SK-N-SH (cell line): ENCODE data around the gene NTRK2. TPM values are rescaled to one million over a fixed set of nuclear protein-coding genes. Genes with fewer than 3 reads are reported as not detected.

ENCODE experiments used
- CTCF ChIA-PET: fragments of 300-600, 350-600 bp; formaldehyde crosslinking; extraction: SDS; loops from one replicate; lab custom pipeline; 2021; lab: Yijun Ruan, JAX
- POLR2A ChIA-PET: fragments of 350-600 bp; sonication (Branson Sonifier 250); formaldehyde crosslinking; extraction: SDS; loops from one replicate; lab custom pipeline; 2020; ENCODE audit warnings: antibody characterized with exemption, inconsistent platforms; lab: Yijun Ruan, JAX
- DNase-seq: peaks from one replicate; pipeline ENCODE4 v3.0.0; 2012
- H2AFZ ChIP-seq: fragments of 200-600 bp; sonication (generic); 2 replicates; pipeline ENCODE4 v1.8.1; 2016; ENCODE audit warnings: antibody characterized with exemption, mild to moderate bottlenecking, low read depth
- H3F3A ChIP-seq: fragments of 200-600 bp; sonication (generic); replicated peaks from 2 replicates; pipeline ENCODE3; 2016; ENCODE audit warnings: antibody characterized with exemption, mild to moderate bottlenecking; ENCODE audit not compliant: insufficient read depth
- H3K27ac ChIP-seq, 2 experiments: fragments of 200-500 bp in 1 of 2; fragments of 200-600 bp in 1 of 2; sonication (Bioruptor generic) in 1 of 2; sonication (generic), shearing (Covaris generic) in 1 of 2; 2 replicates each; pipeline versions ENCODE4 v1.5.1 to v1.6.1; 2014 to 2016; ENCODE audit warnings: low read depth in 2 of 2, inconsistent platforms in 1 of 2, low read length in 1 of 2, mild to moderate bottlenecking in 1 of 2, mixed read lengths in 1 of 2
- H3K27me3 ChIP-seq: fragments of 200-600 bp; sonication (generic), shearing (Covaris generic); 2 replicates; pipeline ENCODE4 v1.6.1; 2016; ENCODE audit warnings: mixed run types; ENCODE audit not compliant: insufficient read depth
- H3K36me3 ChIP-seq, 2 experiments: fragments of 200-500 bp in 1 of 2; fragments of 200-600 bp in 1 of 2; sonication (Bioruptor generic) in 1 of 2; sonication (generic) in 1 of 2; replicated peaks in 1 of 2; 2 replicates each; pipeline versions ENCODE3 to v1.5.1; 2014 to 2016; ENCODE audit warnings: low read length in 1 of 2, mild to moderate bottlenecking in 1 of 2; ENCODE audit not compliant: insufficient read depth in 2 of 2, control insufficient read depth in 1 of 2
- H3K4me1 ChIP-seq, 2 experiments: fragments of 200-500 bp in 1 of 2; fragments of 200-600 bp in 1 of 2; sonication (Bioruptor generic) in 1 of 2; sonication (generic), shearing (Covaris generic) in 1 of 2; 2 replicates each; pipeline versions ENCODE4 v1.5.1 to v1.6.1; 2014 to 2016; ENCODE audit warnings: low read depth in 1 of 2, low read length in 1 of 2, mixed run types in 1 of 2; ENCODE audit not compliant: insufficient read depth in 2 of 2, control insufficient read depth in 1 of 2
- H3K4me2 ChIP-seq: fragments of 200-600 bp; sonication (generic), shearing (Covaris generic); 2 replicates; pipeline ENCODE4 v1.6.1; 2017; ENCODE audit warnings: mixed run types
- H3K4me3 ChIP-seq, 2 experiments: fragments of 200-500 bp in 1 of 2; fragments of 200-600 bp in 1 of 2; sonication (Bioruptor generic) in 1 of 2; sonication (generic), shearing (Covaris generic) in 1 of 2; 2 replicates each; pipeline versions ENCODE4 v1.5.1 to v1.8.1; 2014 to 2016; ENCODE audit warnings: low read depth in 2 of 2, inconsistent platforms in 1 of 2, low read length in 1 of 2, mild to moderate bottlenecking in 1 of 2, mixed read lengths in 1 of 2, moderate library complexity in 1 of 2
- H3K79me2 ChIP-seq: fragments of 200-600 bp; sonication (generic); 2 replicates; pipeline ENCODE4 v1.8.1; 2017; ENCODE audit warnings: mild to moderate bottlenecking; ENCODE audit not compliant: insufficient read depth
- H3K9ac ChIP-seq: fragments of 200-600 bp; sonication (generic); 2 replicates; pipeline ENCODE4 v1.6.1; 2017; ENCODE audit warnings: mixed run types
- H3K9me2 ChIP-seq: fragments of 200-600 bp; sonication (generic); 2 replicates; pipeline ENCODE4 v1.6.1; 2017; ENCODE audit warnings: mixed run types
- H3K9me3 ChIP-seq: fragments of 200-600 bp; sonication (generic); 2 replicates; pipeline ENCODE4 v1.6.1; 2017; ENCODE audit warnings: mixed run types, mild to moderate bottlenecking, moderate library complexity
- H4K20me1 ChIP-seq: fragments of 200-600 bp; sonication (generic); 2 replicates; pipeline ENCODE4 v1.6.1; 2017; ENCODE audit warnings: mild to moderate bottlenecking, mixed run types; ENCODE audit not compliant: insufficient read depth
- CTCF ChIP-seq: fragments of 200-600 bp; sonication (generic); IDR thresholded peaks from 2 replicates; pipeline ENCODE4 v1.6.1; 2017; ENCODE audit warnings: antibody characterized with exemption, mild to moderate bottlenecking, moderate library complexity
- EP300 ChIP-seq, 2 experiments: IDR thresholded peaks; 2 replicates each; pipeline versions ENCODE4 v1.4.0 to v1.6.1; 2012; ENCODE audit warnings: borderline replicate concordance in 1 of 2, low read depth in 1 of 2, low read length in 1 of 2
- EZH2phosphoT487 ChIP-seq: fragments of 200-600 bp; sonication (generic); IDR thresholded peaks from 2 replicates; pipeline ENCODE4 v1.6.1; 2017; ENCODE audit warnings: low read depth, mixed run types, mild to moderate bottlenecking, antibody characterized with exemption, moderate library complexity, borderline replicate concordance
- FOSL2 ChIP-seq: IDR thresholded peaks from 2 replicates; pipeline ENCODE4 v1.4.0; 2012; ENCODE audit warnings: low read depth, mild to moderate bottlenecking, moderate library complexity, borderline replicate concordance
- FOXJ3 ChIP-seq: sonication (generic); formaldehyde crosslinking; IDR thresholded peaks from 2 replicates; pipeline ENCODE4 v1.5.1; 2020; ENCODE audit warnings: mild to moderate bottlenecking, missing genetic modification reagents
- GATA2 ChIP-seq: sonication (generic); formaldehyde crosslinking; IDR thresholded peaks from 2 replicates; pipeline ENCODE4 v1.5.0; 2020; ENCODE audit warnings: mild to moderate bottlenecking, missing genetic modification reagents
- MAX ChIP-seq: IDR thresholded peaks from 2 replicates; pipeline ENCODE4 v1.4.0; 2012; ENCODE audit warnings: low read depth
- MEF2A ChIP-seq: IDR thresholded peaks from 2 replicates; pipeline ENCODE4 v1.4.0; 2012; ENCODE audit warnings: low read depth, borderline replicate concordance
- MXI1 ChIP-seq: IDR thresholded peaks from 2 replicates; pipeline ENCODE4 v1.6.1; 2012; ENCODE audit warnings: mild to moderate bottlenecking, low read depth, low read length, improper control_type of control experiment
- NRF1 ChIP-seq: IDR thresholded peaks from 2 replicates; pipeline ENCODE4 v1.6.1; 2012; ENCODE audit warnings: low read depth, mild to moderate bottlenecking, low read length
- PBX3 ChIP-seq: IDR thresholded peaks from 2 replicates; pipeline ENCODE4; 2012
- POLR2AphosphoS5 ChIP-seq: IDR thresholded peaks from 2 replicates; pipeline ENCODE4 v1.6.1; 2012; ENCODE audit warnings: low read depth, low read length
- REST ChIP-seq: IDR thresholded peaks from 2 replicates; pipeline ENCODE4 v1.6.1; 2012; ENCODE audit warnings: mild to moderate bottlenecking, low read depth, low read length, moderate library complexity
- RXRA ChIP-seq: IDR thresholded peaks from 2 replicates; pipeline ENCODE4 v1.4.0; 2012; ENCODE audit warnings: low read depth, mild to moderate bottlenecking, borderline replicate concordance
- SIN3A ChIP-seq: IDR thresholded peaks from 2 replicates; pipeline ENCODE4 v1.6.1; 2012; ENCODE audit warnings: low read depth, mild to moderate bottlenecking, low read length, moderate library complexity, borderline replicate concordance
- TCF12 ChIP-seq: IDR thresholded peaks from 2 replicates; pipeline ENCODE4 v1.4.0; 2012
- TEAD4 ChIP-seq: IDR thresholded peaks from 2 replicates; pipeline ENCODE4 v1.4.0; 2012; ENCODE audit warnings: mild to moderate bottlenecking, borderline replicate concordance; ENCODE audit not compliant: insufficient read depth
- USF2 ChIP-seq: fragments of 150-350 bp; IDR thresholded peaks from 2 replicates; pipeline ENCODE4 v1.6.1; 2017; ENCODE audit warnings: antibody characterized with exemption, low read length, low read depth, borderline replicate concordance
- WGBS: methylation state at CpG from one replicate; pipeline ENCODE4 v1.1.6; 2017; ENCODE audit warnings: low lambda C conversion rate; 5-methylcytosine and 5-hydroxymethylcytosine counted together
- polyA plus RNA-seq, 3 experiments: library from polyadenylated mRNA; depleted of rRNA; stranded (reverse); fragments of >200 nt; gene quantifications; 2 replicates each; pipeline ENCODE4 v1.2.3, GENCODE V29; 2012

NTRK2 gene
- polyA plus RNA-seq, 1 of the 3 experiments (the other 2 are of a cell fraction): 0.05 TPM

GRCh38 chr9:84788803-84789462 is 119.4 kb downstream of the NTRK2 start:
- ChIA-PET CTCF (interaction anchor here (0.6 to 1.4 kb wide), 4 partner anchors 9 to 1047 kb away, joined by 3 to 6 read pairs (median 4); no protein-coding TSS in a partner anchor), POLR2A (no interaction called here)
- 77% methylated on average over 5 of the region's 5 CpGs for WGBS
- H3K4me2 ChIP-seq: no peak overlapping the region
- TF ChIP-seq GATA2 (CRISPR knock-in tag) (no peak), EP300 (IDR thresholded peaks at IDR 0.05; ENCODE audit: borderline replicate concordance in 1 of 2, low read depth in 1 of 2, low read length in 1 of 2) (no peak), RXRA (no peak), USF2 (no peak), MEF2A (no peak), MXI1 (no peak), MAX (no peak), REST (no peak), PBX3 (no peak), EZH2phosphoT487 (no peak), FOSL2 (no peak), SIN3A (no peak), TCF12 (no peak), FOXJ3 (CRISPR knock-in tag) (no peak), POLR2AphosphoS5 (no peak), NRF1 (no peak), TEAD4 (no peak), CTCF (no peak)
- no peak overlapping the region for H3K9ac ChIP-seq
- H2AFZ ChIP-seq: no peak overlapping the region
- no peak overlapping the region for H3K27ac ChIP-seq
- H3K79me2 ChIP-seq: no peaks in the 10 kb centered on the region
- H3K27me3 ChIP-seq: no peaks in the 10 kb centered on the region; the same call in 1 of the 2 replicates
- no peak overlapping the region for H3K4me3 ChIP-seq
- no peaks in the 10 kb centered on the region for H4K20me1 ChIP-seq
- H3K4me1 ChIP-seq: no peaks in the 10 kb centered on the region
- no peaks in the 10 kb centered on the region for H3F3A ChIP-seq
- no peaks in the 10 kb centered on the region for H3K36me3 ChIP-seq
- H3K9me2 ChIP-seq: no peaks in the 10 kb centered on the region
- no peaks in the 10 kb centered on the region for H3K9me3 ChIP-seq
- no peak for DNase-seq
